Heart right ventricle (tissue), 16 donors: Measurements from ENCODE around the gene POLR2I. TPM values are rescaled to one million over a fixed set of nuclear protein-coding genes. Genes with fewer than 3 reads are reported as not detected.
A peak's percentile ranks its signal among the peaks of the same experiment; 100 is the strongest.
"Not testable (repeated sequence)": the region's sequence is repeated elsewhere in the genome, so short reads cannot be mapped to it uniquely, and the experiment has no call there.

Experiments
- ATAC-seq, 8 donors: fragments of 200-7000 bp; cut with Tn5 transposase; one replicate each; pipeline ENCODE4 v1.9.1; 2020; ENCODE audit warnings: mild to moderate bottlenecking in 8 of 8, moderate library complexity in 8 of 8, moderate number of reproducible peaks in 1 of 8
- DNase-seq, 2 donors: peaks; one replicate each; pipeline ENCODE4 v3.0.0-alpha.2; 2020
- H3K27ac ChIP-seq, 10 donors: fragments of 200-600 bp; sonication (generic) in 2 of 10; one replicate each; pipeline versions ENCODE4 v1.5.0 to v1.8.0; 2020 to 2022; ENCODE audit warnings: mild to moderate bottlenecking in 3 of 10
- H3K27me3 ChIP-seq, 7 donors: fragments of 200-600 bp; one replicate each; pipeline ENCODE4 v1.8.0; 2021 to 2022; ENCODE audit warnings: mild to moderate bottlenecking in 2 of 7
- H3K36me3 ChIP-seq, 9 donors: fragments of 200-600 bp; sonication (generic) in 1 of 9; one replicate each; pipeline versions ENCODE4 v1.5.0 to v1.8.0; 2020 to 2022; ENCODE audit warnings: mild to moderate bottlenecking in 2 of 9
- H3K4me1 ChIP-seq, 9 donors: fragments of 200-600 bp; sonication (generic) in 1 of 9; one replicate each; pipeline versions ENCODE4 v1.5.0 to v1.8.0; 2020 to 2022; ENCODE audit warnings: mild to moderate bottlenecking in 4 of 9
- H3K4me3 ChIP-seq, 10 donors: fragments of 200-600 bp; sonication (generic) in 2 of 10; one replicate each; pipeline versions ENCODE4 v1.5.0 to v1.8.0; 2020 to 2022; ENCODE audit warnings: mild to moderate bottlenecking in 7 of 10, moderate library complexity in 2 of 10
- H3K9me3 ChIP-seq, 11 donors: fragments of 200-600 bp in 10 of 11; sonication (generic) in 2 of 11; one replicate each; pipeline versions ENCODE4 v1.5.0 to v1.8.0; 2013 to 2022; ENCODE audit warnings: mild to moderate bottlenecking in 2 of 11, control low read depth in 1 of 11, moderate library complexity in 1 of 11
- CTCF ChIP-seq, 9 donors: fragments of 200-600 bp; sonication (generic) in 2 of 9; IDR thresholded peaks; one replicate each; pipeline versions ENCODE4 v1.5.0 to v1.8.0; 2021 to 2022; ENCODE audit warnings: antibody characterized with exemption in 9 of 9, mild to moderate bottlenecking in 5 of 9, moderate library complexity in 1 of 9
- WGBS, 2 donors: extraction: QIAGEN DNeasy Blood & Tissue Kit; methylation state at CpG; one replicate each; pipeline ENCODE4 v1.1.7; 2013; ENCODE audit warnings: inconsistent platforms in 1 of 2; 5-methylcytosine and 5-hydroxymethylcytosine counted together
- intact Hi-C, 10 donors: fragments of 100-400 bp; cut with DNase I; formaldehyde crosslinking; loops; one replicate each; pipeline versions ENCODE4 v1.11.1 to v1.14.2; 2022
- polyA plus RNA-seq, 2 donors: library from polyadenylated mRNA; stranded (reverse); fragments of 200-250 nt; gene quantifications; one replicate each; pipeline ENCODE4 v1.2.3, GENCODE V29; 2013
- total RNA-seq, 10 donors: library from RNA; stranded (reverse); fragmentation: NEBNext Ultra II Directional in 3 of 10; extraction: Animal tissue kit (Norgen Biotek cat#: 25700) in 3 of 10; gene quantifications; one replicate each; pipeline versions ENCODE4 v1.2.1 to v1.2.4, GENCODE V29; 2021 to 2023
- donor health status: Arrhythmogenic right ventricular cardiomyopathy.
- donor health status: ischemic (EF 13 %, LVEDD 7.1; RV severe dilation, severe dysfunction).
- donor health status: healthy with polysubstance abuse.
- donor health status: DM: no; HTN: yes; CAD: no.
- donor health status: DM: no; HTN: no; CAD: no.
- donor health status: ischemic (EF 25% LVEDD 6.9; RV normal size, moderate dysfunction).
- donor health status: ischemic (EF 25% LVEDD 5.7; RV mildly dilated, moderate dysfunction).
- donor health status: healthy.
- donor health status: DM: yes; HTN: yes; CAD: no.
- donor health status: Ischemic cardiomyopathy.
- donor health status: ischemic (EF 35%, LVEDD 5.7; RV mildly dilated, moderate dysfunction).
- donor health status: nonischemic (EF 11% LVEDD 7.7; RV severe dilation, severe dysfunction).
- donor health status: DM: yes; HTN: yes; CAD: no.
- donor health status: PGD.
- donor health status: ischemic (EF 29% LVEDD 5.4; RV normal size, mild dysfunction).
- donor health status: nonischemic (EF 23%, LVEDD 6.1; RV moderate dilation, normal function).

The POLR2I gene
- total and polyA plus RNA-seq, 12 donors: 83.7 to 153 (median 111) TPM

DNA sequence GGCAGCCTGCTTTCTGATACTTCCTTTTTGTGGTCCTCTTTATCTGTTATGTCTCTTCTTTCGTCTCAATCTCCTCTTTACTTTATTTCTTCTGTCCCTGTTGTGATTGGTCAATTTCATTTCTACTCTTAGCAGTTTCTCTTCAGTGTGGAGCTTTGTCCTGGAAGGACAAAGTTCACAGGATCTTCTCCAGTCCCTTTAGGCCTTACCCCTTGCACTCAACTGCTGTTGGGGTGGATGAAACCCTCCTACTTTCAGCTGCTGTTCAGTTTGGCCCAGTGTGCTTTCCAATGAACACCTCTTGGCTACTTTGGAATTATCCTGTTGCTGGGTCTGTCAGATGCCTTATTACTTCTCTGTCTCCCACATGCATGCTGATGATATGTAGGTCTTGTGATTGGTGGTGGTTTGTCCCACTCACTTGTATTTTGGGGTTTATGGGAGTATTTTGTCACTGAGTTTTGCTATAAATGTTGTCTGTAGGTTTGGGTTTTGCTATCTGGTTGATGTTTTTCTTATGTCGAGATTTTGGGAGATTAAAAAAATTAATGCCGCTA is 35.2 kb downstream of the POLR2I start:
- Histone ChIP-seq H3K4me3 (no peak overlapping the region), H3K27ac (no peak overlapping the region), H3K27me3 (no peaks in the 10 kb centered on the region), H3K9me3 (no peaks in the 10 kb centered on the region), H3K4me1 (no peaks in the 10 kb centered on the region), H3K36me3 (peaks cover 0 to 50% (median 0%) of the 10 kb centered on the region in 9 donors)
- DNase-seq (no peak), ATAC-seq (no peak)
- intact Hi-C loops: no loop called here
- TF ChIP-seq CTCF (IDR thresholded peaks at IDR 0.05): no peak
- WGBS, 2 donors: 91 to 96% methylated on average over 3 of the region's 3 CpGs

DNA sequence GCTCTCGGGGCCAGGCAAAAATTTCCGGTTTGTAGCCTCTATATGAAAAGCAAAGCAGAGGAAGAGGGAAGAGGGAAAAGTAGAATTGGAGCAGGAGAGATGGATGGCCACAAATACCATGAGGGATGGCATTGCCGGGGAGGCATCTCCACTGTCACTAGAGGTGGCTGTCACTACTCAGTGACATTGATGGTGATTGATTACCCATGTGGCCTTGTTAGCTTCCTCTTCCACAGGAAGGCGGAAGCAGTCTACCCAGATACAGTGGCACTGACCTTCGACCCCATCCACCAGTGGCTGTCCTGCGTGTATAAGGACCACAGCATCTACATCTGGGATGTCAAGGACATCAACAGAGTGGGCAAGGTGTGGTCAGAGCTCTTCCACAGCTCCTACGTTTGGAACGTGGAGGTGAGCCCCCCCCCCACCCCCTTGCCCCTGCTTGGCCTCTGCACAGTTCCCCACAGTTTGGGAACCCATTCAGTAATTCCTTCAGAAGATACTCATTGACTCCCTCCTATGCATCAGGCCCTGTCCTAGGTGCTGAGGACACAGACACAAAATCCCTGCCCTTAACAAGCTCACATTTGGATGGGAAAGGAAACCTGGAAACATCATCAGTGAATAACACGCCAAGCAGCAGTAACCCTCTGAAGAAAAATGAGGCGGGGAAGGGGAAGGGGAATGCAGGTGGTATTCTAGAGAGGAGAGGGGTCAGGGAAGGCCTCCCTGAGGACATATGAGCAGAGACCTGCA is 41.4 kb downstream of the POLR2I start:
- Histone ChIP-seq H3K36me3 (peaks cover 0 to 38% (median 0%) of the 10 kb centered on the region in 9 donors), H3K27me3 (no peaks in the 10 kb centered on the region), H3K4me3 (no peak overlapping the region), H3K9me3 (no peaks in the 10 kb centered on the region), H3K27ac (no peak overlapping the region), H3K4me1 (peaks cover 0 to 9% (median 0%) of the 10 kb centered on the region in 9 donors)
- intact Hi-C loops: no loop called here
- DNase-seq (no peak), ATAC-seq (no peak)
- no peak for TF ChIP-seq CTCF (IDR thresholded peaks at IDR 0.05)
- WGBS, 2 donors: 84 to 86% methylated on average over 10 of the region's 10 CpGs

GRCh38 chr19:36072081-36072480 is 42.6 kb downstream of the POLR2I start:
- no peak for DNase-seq
- no peak overlapping the region for H3K27ac ChIP-seq
- H3K4me3 ChIP-seq: no peak overlapping the region
- no peaks in the 10 kb centered on the region for H3K27me3 ChIP-seq
- intact Hi-C loops: no loop called here
- no peaks in the 10 kb centered on the region for H3K9me3 ChIP-seq
- peaks cover 0 to 9% (median 0%) of the 10 kb centered on the region in 9 donors for H3K4me1 ChIP-seq
- WGBS, 2 donors: 68 to 82% methylated on average over 8 of the region's 8 CpGs
- H3K36me3 ChIP-seq: peaks cover 0 to 46% (median 0%) of the 10 kb centered on the region in 9 donors
- TF ChIP-seq CTCF (IDR thresholded peaks at IDR 0.05): no peak
- ATAC-seq: peak in 2 of 8 donors; percentile 15 to 44

DNA sequence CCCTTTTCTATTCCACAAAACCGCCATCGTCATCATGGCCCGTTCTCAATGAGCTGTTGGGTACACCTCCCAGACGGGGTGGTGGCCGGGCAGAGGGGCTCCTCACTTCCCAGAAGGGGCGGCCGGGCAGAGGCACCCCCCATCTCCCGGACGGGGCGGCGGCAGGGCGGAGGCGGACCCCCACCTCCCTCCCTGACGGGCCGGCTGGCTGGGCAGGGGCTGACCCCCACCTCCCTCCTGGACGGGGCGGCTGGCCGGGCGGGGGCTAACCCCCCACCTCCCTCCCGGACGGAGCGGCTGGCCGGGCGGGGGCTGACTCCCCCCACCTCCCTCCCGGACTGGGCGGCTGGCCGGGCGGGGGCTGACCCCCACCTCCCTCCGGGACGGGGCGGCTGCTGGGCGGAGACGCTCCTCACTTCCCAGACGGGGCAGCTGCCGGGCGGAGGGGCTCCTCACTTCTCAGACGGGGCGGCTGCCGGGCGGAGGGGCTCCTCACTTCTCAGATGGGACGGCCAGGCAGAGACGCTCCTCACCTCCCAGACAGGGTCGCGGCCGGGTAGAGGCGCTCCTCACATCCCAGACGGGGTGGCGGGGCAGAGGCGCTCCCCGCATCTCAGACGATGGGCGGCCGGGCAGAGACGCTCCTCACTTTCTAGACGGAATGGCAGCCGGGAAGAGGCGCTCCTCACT is 45.7 kb downstream of the POLR2I start:
- not testable (repeated sequence) for DNase-seq, H3K9me3 ChIP-seq, ATAC-seq, H3K4me3 ChIP-seq, H3K4me1 ChIP-seq, H3K27me3 ChIP-seq, H3K27ac ChIP-seq
- intact Hi-C loops: loop anchor here in 3 of 10 donors (5.0 to 10.0 kb wide), 3 partner anchors 33 to 106 kb away; partner anchors contain the start of genes OVOL3 (in 1 of the 3), POLR2I (in 1 of the 3) and TBCB (in 1 of the 3)
- H3K36me3 ChIP-seq: peaks cover 0 to 44% (median 0%) of the 10 kb centered on the region in 9 donors
- WGBS, 2 donors: 97% methylated on average over 37 to 54 of the region's 57 CpGs
